K562 (cell line): ENCODE measurements around the gene PLAC1. TPM values are rescaled to one million over a fixed set of nuclear protein-coding genes. Genes with fewer than 3 reads are reported as not detected.

Source experiments
- ATAC-seq: fragments of 200-7000 bp; cut with Tn5 transposase; 3 replicates; pipeline ENCODE4 v1.9.1; 2020; ENCODE audit warnings: moderate library complexity
- BruUV-seq: library from RNA; stranded (reverse); fragments of 400-500 nt; replicated peaks from 2 replicates; lab custom pipeline; 2021; lab: Mats Ljungman, UMichigan
- CTCF ChIA-PET: fragments of 300-600 bp; formaldehyde crosslinking; extraction: SDS; loops from one replicate; lab custom pipeline; 2021; ENCODE audit warnings: low intra/inter-chr PET ratio; lab: Yijun Ruan, JAX
- POLR2A ChIA-PET: fragments of 300-600, 350-650 bp; sonication (Branson Sonifier 250); formaldehyde crosslinking; extraction: SDS; loops from one replicate; lab custom pipeline; 2021; ENCODE audit warnings: antibody characterized with exemption, inconsistent platforms; lab: Yijun Ruan, JAX
- DNase-seq, 4 experiments: peaks; one replicate each; pipeline versions ENCODE4 v3.0.0 to v3.0.0-alpha.2; 2011 to 2018; ENCODE audit warnings: low spot score in 3 of 4, mixed read lengths in 3 of 4; ENCODE audit errors: extremely low read depth in 1 of 4
- FAIRE-seq: peaks from 2 replicates; lab custom pipeline; 2011; peaks lifted over from hg19 to GRCh38; lab: Jason Lieb, UNC
- H2AFZ ChIP-seq: 2 replicates; pipeline ENCODE4 v1.6.0; 2011; ENCODE audit warnings: low read depth, low read length, control low read depth, inconsistent platforms
- H3K27ac ChIP-seq: fragments of 200-600 bp; 3 replicates; pipeline ENCODE4 v1.8.0; 2011; ENCODE audit warnings: low read depth, mild to moderate bottlenecking, control low read depth, inconsistent platforms, low read length, moderate library complexity, mixed read lengths; ENCODE audit errors: extremely low read depth
- H3K27me3 ChIP-seq, 2 experiments: fragments of 300-600 bp in 1 of 2; 2 replicates in 1 of 2; 3 replicates in 1 of 2; pipeline versions ENCODE4 v1.6.0 to v1.8.0; 2011; ENCODE audit warnings: inconsistent platforms in 2 of 2, low read length in 2 of 2, mild to moderate bottlenecking in 1 of 2, mixed read lengths in 1 of 2, moderate library complexity in 1 of 2; ENCODE audit not compliant: control insufficient read depth in 2 of 2, insufficient read depth in 2 of 2
- H3K36me3 ChIP-seq: fragments of 300-600 bp; 3 replicates; pipeline ENCODE4 v1.8.0; 2011; ENCODE audit warnings: mild to moderate bottlenecking, low read length, inconsistent platforms; ENCODE audit not compliant: control insufficient read depth, insufficient read depth
- H3K4me1 ChIP-seq, 2 experiments: fragments of 200-600 bp in 1 of 2; replicated peaks in 1 of 2; 2 replicates in 1 of 2; 3 replicates in 1 of 2; pipeline versions ENCODE4 v1.5.1 to v1.8.0; 2011; ENCODE audit warnings: inconsistent platforms in 2 of 2, low read length in 2 of 2, mild to moderate bottlenecking in 1 of 2, mixed read lengths in 1 of 2, moderate library complexity in 1 of 2; ENCODE audit not compliant: control insufficient read depth in 2 of 2, insufficient read depth in 2 of 2
- H3K4me2 ChIP-seq: 2 replicates; pipeline ENCODE4 v1.6.1; 2011; ENCODE audit warnings: low read length, control low read depth, inconsistent platforms, mixed read lengths; ENCODE audit not compliant: insufficient read depth
- H3K4me3 ChIP-seq: fragments of 200-600 bp; sonication (generic), shearing (Covaris generic); 2 replicates; pipeline ENCODE4 v1.5.1; 2016; ENCODE audit warnings: control low read depth, inconsistent platforms
- H3K79me2 ChIP-seq: fragments of 200-600 bp; 3 replicates; pipeline ENCODE4 v1.8.0; 2011; ENCODE audit warnings: low read length, inconsistent platforms; ENCODE audit not compliant: control insufficient read depth, insufficient read depth
- H3K9ac ChIP-seq, 2 experiments: 2 replicates each; pipeline versions ENCODE4 v1.6.0 to v1.6.1; 2011; ENCODE audit warnings: low read depth in 2 of 2, low read length in 2 of 2, control low read depth in 1 of 2, inconsistent platforms in 1 of 2, mild to moderate bottlenecking in 1 of 2, mixed read lengths in 1 of 2; ENCODE audit not compliant: insufficient read depth in 1 of 2
- H3K9me1 ChIP-seq: one replicate; pipeline ENCODE4 v1.6.0; 2011; ENCODE audit warnings: inconsistent platforms, mild to moderate bottlenecking, low read length, moderate library complexity; ENCODE audit not compliant: control insufficient read depth, insufficient read depth
- H3K9me3 ChIP-seq: replicated peaks from 2 replicates; pipeline ENCODE4 v1.5.1; 2011; ENCODE audit warnings: low read depth, low read length, inconsistent platforms; ENCODE audit not compliant: control insufficient read depth, insufficient read depth
- H4K20me1 ChIP-seq: replicated peaks from 2 replicates; pipeline ENCODE4 v1.6.1; 2011; ENCODE audit warnings: low read length, inconsistent platforms, mixed read lengths; ENCODE audit not compliant: control insufficient read depth, insufficient read depth
- FOXA1 ChIP-seq: fragments of 450-650 bp; IDR thresholded peaks from 2 replicates; pipeline ENCODE4 v1.6.1; 2016; ENCODE audit warnings: mild to moderate bottlenecking, borderline replicate concordance
- MAZ ChIP-seq, 2 experiments: fragments of 450-650 bp in 1 of 2; sonication (generic) in 1 of 2; formaldehyde crosslinking; IDR thresholded peaks in 1 of 2; conservative IDR thresholded peaks in 1 of 2; 2 replicates each; pipeline versions ENCODE4 v1.4.0 to v1.5.0; 2020; ENCODE audit warnings: mild to moderate bottlenecking in 1 of 2, missing genetic modification reagents in 1 of 2
- WGBS: fragments of 100-300 bp; shearing (Covaris generic); methylation state at CpG from one replicate; pipeline ENCODE4 v1.1.6; 2016; ENCODE audit warnings: low coverage, mixed read lengths; ENCODE audit not compliant: insufficient coverage; ENCODE audit errors: missing lambda C conversion rate; 5-methylcytosine and 5-hydroxymethylcytosine counted together
- in situ Hi-C: fragments of 300-500 bp; cut with MboI; formaldehyde crosslinking; loops from 4 replicates; pipeline ENCODE4 v1.15.0; 2018; ENCODE audit warnings: inconsistent platforms, mixed read lengths
- intact Hi-C: fragments of 100-400 bp; cut with micrococcal nuclease; formaldehyde crosslinking; loops from 2 replicates; pipeline ENCODE4 v1.14.2; 2022
- polyA plus RNA-seq, 8 experiments: library from polyadenylated mRNA; depleted of rRNA in 4 of 8; stranded (reverse) in 5 of 8; unstranded in 3 of 8; fragments of >200 nt; fragmentation: Nextera tagmentation in 2 of 8; fragmentation: Illumina TruSeq in 1 of 8; extraction: Ambion mirVana in 2 of 8; extraction: Trizol in 1 of 8; gene quantifications; 2 replicates each; pipeline versions ENCODE4 v1.2.1 to v1.2.3, GENCODE V29; 2011 to 2014; ENCODE audit warnings: inconsistent platforms in 1 of 8, missing spikeins in 1 of 8
- total RNA-seq, 7 experiments: library from RNA; depleted of rRNA in 6 of 7; stranded (reverse); fragments of >200 nt in 6 of 7; fragmentation: Illumina TruSeq in 2 of 7; extraction: Trizol in 2 of 7; gene quantifications; 2 replicates each; pipeline versions ENCODE4 v1.2.1 to v1.2.3, GENCODE V29; 2011 to 2021; ENCODE audit warnings: low replicate concordance in 1 of 7

Gene PLAC1
- total and polyA plus RNA-seq, 9 of the 15 experiments (the other 6 are each of a cell fraction or from before 2014, with no cell fraction given), result 0.82 to 9.1 (median 1.7) TPM

DNA sequence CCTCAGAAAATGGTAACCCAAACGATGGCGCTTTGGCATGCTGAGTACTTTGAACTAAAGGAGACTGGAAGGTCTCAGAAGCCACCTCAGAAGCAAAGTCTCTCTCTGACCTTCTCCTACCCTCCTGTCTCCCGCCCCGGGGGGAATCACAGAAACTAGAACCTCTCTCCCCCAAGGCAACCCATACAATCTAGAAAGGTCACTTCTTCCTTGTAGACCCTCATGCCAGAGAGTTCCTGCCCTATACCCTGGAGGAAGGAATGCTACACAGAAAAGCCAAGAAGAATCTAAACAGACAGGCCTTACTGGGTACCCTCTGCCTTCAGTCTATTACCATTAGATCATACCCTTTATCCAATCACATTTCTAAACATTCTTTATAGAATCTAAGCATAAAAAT is 8.5 kb downstream of the PLAC1 start:
- no peaks in the 10 kb centered on the region for H4K20me1 ChIP-seq
- H3K79me2 ChIP-seq, result no peaks in the 10 kb centered on the region
- no peak overlapping the region for H3K9ac ChIP-seq
- H3K27ac ChIP-seq, result no peak overlapping the region
- POLR2A ChIA-PET, result no interaction called here
- CTCF ChIA-PET, result no interaction called here
- H3K4me1 ChIP-seq, result peaks cover 0 to 2% of the 10 kb centered on the region in 2 experiments; a peak in 1 of 5 replicates
- no peaks in the 10 kb centered on the region for H3K9me3 ChIP-seq
- no peak overlapping the region for H3K4me3 ChIP-seq
- H2AFZ ChIP-seq, result no peak overlapping the region
- 42% methylated on average over 4 of the region's 4 CpGs for WGBS
- peaks cover 0 to 6% of the 10 kb centered on the region in 2 experiments; a peak in 2 of 5 replicates for H3K27me3 ChIP-seq
- H3K4me2 ChIP-seq, result no peak overlapping the region
- BruUV-seq, result no TSS peak
- ATAC-seq, result no peak
- no peak for TF ChIP-seq MAZ (CRISPR knock-in tag; conservative IDR thresholded peaks at IDR 0.05 in 1 of 2, IDR thresholded peaks at IDR 0.05 in 1 of 2)
- TF ChIP-seq, all 486 proteins: peak for 0
- in situ Hi-C loops, result no loop called here
- intact Hi-C loops, result no loop called here
- DNase-seq (no peak), FAIRE-seq (no peak)
- no peaks in the 10 kb centered on the region for H3K36me3 ChIP-seq
- no peaks in the 10 kb centered on the region for H3K9me1 ChIP-seq

DNA sequence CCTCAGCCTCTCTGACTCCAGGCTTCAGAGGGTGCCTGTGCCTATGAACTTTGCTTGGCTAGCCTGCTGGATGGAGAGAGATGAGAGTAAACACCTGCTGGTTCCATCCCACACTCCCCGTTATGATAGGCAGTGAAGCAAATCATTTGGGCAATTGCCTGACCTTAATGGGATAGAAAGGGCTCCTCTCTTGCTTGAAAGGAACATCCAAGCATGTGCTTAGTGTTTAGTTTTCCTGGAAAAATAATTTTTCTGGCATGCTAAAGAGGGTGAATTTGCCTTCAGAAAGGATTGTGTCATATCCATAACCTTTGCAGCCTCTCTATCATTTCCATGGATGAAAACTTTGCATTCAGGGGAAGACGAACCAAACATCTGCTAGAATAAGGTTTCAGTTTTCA is 10.8 kb downstream of the PLAC1 start:
- no peaks in the 10 kb centered on the region for H3K36me3 ChIP-seq
- H3K4me1 ChIP-seq, result peaks cover 0 to 2% of the 10 kb centered on the region in 2 experiments; a peak in 1 of 5 replicates
- CTCF ChIA-PET, result no interaction called here
- H3K9ac ChIP-seq, result no peak overlapping the region
- FAIRE-seq (no peak), ATAC-seq (no peak), DNase-seq (no peak)
- H3K9me1 ChIP-seq, result no peaks in the 10 kb centered on the region
- no peaks in the 10 kb centered on the region for H4K20me1 ChIP-seq
- H3K9me3 ChIP-seq, result no peaks in the 10 kb centered on the region
- POLR2A ChIA-PET, result no interaction called here
- H3K79me2 ChIP-seq, result no peaks in the 10 kb centered on the region
- no peak for TF ChIP-seq FOXA1
- intact Hi-C loops (no loop called here), in situ Hi-C loops (no loop called here)
- H3K27me3 ChIP-seq, result peaks cover 0 to 6% of the 10 kb centered on the region in 2 experiments; a peak in 2 of 5 replicates
- H2AFZ ChIP-seq, result no peak overlapping the region
- no TSS peak for BruUV-seq
- no peak overlapping the region for H3K27ac ChIP-seq
- H3K4me2 ChIP-seq, result no peak overlapping the region
- 17% methylated on average over 2 of the region's 2 CpGs for WGBS
- H3K4me3 ChIP-seq, result no peak overlapping the region
